GM18505 (cell line): ENCODE data around the gene SLBP.
"Not testable (repeated sequence)": the region's sequence is repeated elsewhere in the genome, so short reads cannot be mapped to it uniquely, and the experiment has no call there.

Source experiments
- ATAC-seq: cut with Tn5 transposase; IDR thresholded peaks from one replicate; pipeline ENCODE4 v1.9.1; 2021; ENCODE audit not compliant: unreplicated experiment
- POLR2A ChIP-seq: IDR thresholded peaks from 4 replicates; pipeline ENCODE4 v1.6.1; 2011; ENCODE audit warnings: borderline replicate concordance; ENCODE audit not compliant: insufficient read depth, insufficient read length; ENCODE audit errors: extremely low read depth

The SLBP gene

GRCh38 chr4:1716065-1716945 is 4.2 kb upstream of the SLBP start:
- no peak for ATAC-seq
- TF ChIP-seq POLR2A: no peak

- peak; percentile 49 for TF ChIP-seq POLR2A
Measured at GRCh38 chr4:1715002-1715758, 3.1 kb upstream of the SLBP start.

GRCh38 chr4:1714303-1715001 is 2.3 kb upstream of the SLBP start:
- no peak for ATAC-seq

More at GRCh38 chr4:1715002-1715758, 3.1 kb upstream of the SLBP start:
- no peak for ATAC-seq

GRCh38 chr4:1713003-1713851 is 1.1 kb upstream of the SLBP start:
- TF ChIP-seq POLR2A: no peak
- no peak for ATAC-seq

More at GRCh38 chr4:1714303-1715001, 2.3 kb upstream of the SLBP start:
- TF ChIP-seq POLR2A: no peak

GRCh38 chr4:1711571-1712215 is 426 bp downstream of the SLBP start:
- no peak for TF ChIP-seq POLR2A
- ATAC-seq: peak; percentile 16

GRCh38 chr4:1711055-1711570 is 1.0 kb downstream of the SLBP start:
- no peak for TF ChIP-seq POLR2A
- ATAC-seq: no peak

GRCh38 chr4:1708581-1708980 is 3.5 kb downstream of the SLBP start:
- no peak for ATAC-seq
- TF ChIP-seq POLR2A: no peak

GRCh38 chr4:1706358-1706757 is 5.8 kb downstream of the SLBP start:
- no peak for TF ChIP-seq POLR2A
- no peak for ATAC-seq

GRCh38 chr4:1705732-1706131 is 6.4 kb downstream of the SLBP start:
- no peak for TF ChIP-seq POLR2A
- ATAC-seq: no peak

- ATAC-seq: no peak
- no peak for TF ChIP-seq POLR2A
Measured at GRCh38 chr4:1703867-1704266, 8.3 kb downstream of the SLBP start.

- ATAC-seq: not testable (repeated sequence)
Measured at GRCh38 chr4:1701671-1702070, 10.4 kb downstream of the SLBP start.

GRCh38 chr4:1695913-1696312 is 16.2 kb downstream of the SLBP start:
- ATAC-seq: no peak
- no peak for TF ChIP-seq POLR2A
